ENCODE results near the gene SEC24D.

The SEC24D gene

GRCh38 chr4:118770741-118771187 lies 65.2 kb downstream of the SEC24D start:
- DNase-seq: no peak

GRCh38 chr4:118769161-118769560 lies 66.8 kb downstream of the SEC24D start:
- no peak for DNase-seq

GRCh38 chr4:118767109-118767508 lies 68.8 kb downstream of the SEC24D start:
- no peak for DNase-seq

GRCh38 chr4:118765399-118765798 lies 70.5 kb downstream of the SEC24D start:
- DNase-seq: no peak

- DNase-seq: no peak
These were observed 73.0 kb downstream of the SEC24D start for GRCh38 chr4:118762730-118763477.

- no peak for DNase-seq
These were observed 73.8 kb downstream of the SEC24D start for GRCh38 chr4:118762155-118762554.

GRCh38 chr4:118761397-118762016 lies 74.4 kb downstream of the SEC24D start:
- DNase-seq: no peak

GRCh38 chr4:118760493-118760892 lies 75.4 kb downstream of the SEC24D start:
- DNase-seq: no peak

- DNase-seq: no peak
These were observed 75.8 kb downstream of the SEC24D start for GRCh38 chr4:118760092-118760491.

GRCh38 chr4:118759481-118759880 lies 76.4 kb downstream of the SEC24D start:
- DNase-seq: no peak

- DNase-seq: no peak
These were observed 77.6 kb downstream of the SEC24D start for GRCh38 chr4:118758293-118758692.

- no peak for DNase-seq
These were observed 78.1 kb downstream of the SEC24D start for GRCh38 chr4:118757761-118758251.

- no peak for DNase-seq
These were observed 79.0 kb downstream of the SEC24D start for GRCh38 chr4:118756958-118757357.

GRCh38 chr4:118756429-118756828 lies 79.5 kb downstream of the SEC24D start:
- DNase-seq: no peak

GRCh38 chr4:118755438-118756226 lies 80.3 kb downstream of the SEC24D start:
- no peak for DNase-seq

GRCh38 chr4:118754890-118755289 lies 81.0 kb downstream of the SEC24D start:
- DNase-seq: no peak

GRCh38 chr4:118753685-118754084 lies 82.2 kb downstream of the SEC24D start:
- no peak for DNase-seq

GRCh38 chr4:118753096-118753495 lies 82.8 kb downstream of the SEC24D start:
- no peak for DNase-seq

- no peak for DNase-seq
These were observed 83.4 kb downstream of the SEC24D start for GRCh38 chr4:118752551-118752950.

GRCh38 chr4:118751629-118752323 lies 84.2 kb downstream of the SEC24D start:
- no peak for DNase-seq

GRCh38 chr4:118749347-118749988 lies 86.5 kb downstream of the SEC24D start:
- DNase-seq: no peak

- no peak for DNase-seq
These were observed 89.5 kb downstream of the SEC24D start for GRCh38 chr4:118746251-118746919.
